PC-9 (cell line): Measurements from ENCODE around the gene SLC1A4. TPM values are rescaled to one million over a fixed set of nuclear protein-coding genes. Genes with fewer than 3 reads are reported as not detected.
"Not testable (repeated sequence)": the region's sequence is repeated elsewhere in the genome, so short reads cannot be mapped to it uniquely, and the experiment has no call there.

Source experiments
- BruUV-seq: library from RNA; stranded (reverse); fragments of 400-500 nt; replicated peaks from 2 replicates; lab custom pipeline; 2021; lab: Mats Ljungman, UMichigan
- CTCF ChIA-PET: fragments of 300-600 bp; sonication (Branson Sonifier 250); formaldehyde crosslinking; loops from one replicate; lab custom pipeline; 2022; ENCODE audit warnings: antibody characterized with exemption; lab: Charles Lee
- POLR2A ChIA-PET: fragments of 300-600 bp; sonication (Branson Sonifier 250); formaldehyde crosslinking; loops from one replicate; lab custom pipeline; 2022; ENCODE audit warnings: antibody characterized with exemption; ENCODE audit not compliant: unreplicated experiment; lab: Charles Lee
- DNase-seq, 2 experiments: peaks; one replicate each; pipeline versions ENCODE4 v3.0.0 to v3.0.0-alpha.2; 2015 to 2022; ENCODE audit warnings: mixed read lengths in 1 of 2
- H2AFZ ChIP-seq: fragments of 200-600 bp; sonication (generic); 2 replicates; pipeline ENCODE4 v1.8.1; 2017; ENCODE audit warnings: antibody characterized with exemption
- H3F3A ChIP-seq: fragments of 200-600 bp; sonication (generic); 2 replicates; pipeline ENCODE4 v1.8.1; 2017; ENCODE audit warnings: antibody characterized with exemption, mild to moderate bottlenecking, low read depth; ENCODE audit not compliant: insufficient read depth
- H3K27ac ChIP-seq: fragments of 200-600 bp; sonication (generic); 2 replicates; pipeline ENCODE4 v1.6.1; 2016; ENCODE audit warnings: mixed run types
- H3K27me3 ChIP-seq: fragments of 200-600 bp; sonication (generic); 2 replicates; pipeline ENCODE4 v1.6.1; 2016; ENCODE audit warnings: low read depth, mixed run types; ENCODE audit not compliant: insufficient read depth
- H3K36me3 ChIP-seq: fragments of 200-600 bp; sonication (generic); 2 replicates; pipeline ENCODE4 v1.6.1; 2016; ENCODE audit warnings: low read depth, mixed run types
- H3K4me1 ChIP-seq: fragments of 200-600 bp; sonication (generic); replicated peaks from 2 replicates; pipeline ENCODE4 v1.6.1; 2016; ENCODE audit warnings: mixed run types; ENCODE audit not compliant: insufficient read depth
- H3K4me2 ChIP-seq: fragments of 200-600 bp; sonication (generic); 2 replicates; pipeline ENCODE4 v1.6.1; 2017; ENCODE audit warnings: mixed run types
- H3K4me3 ChIP-seq: fragments of 200-600 bp; sonication (generic); 2 replicates; pipeline ENCODE4 v1.6.1; 2016; ENCODE audit warnings: mixed run types
- H3K79me2 ChIP-seq: fragments of 200-600 bp; sonication (generic); 2 replicates; pipeline ENCODE4 v1.6.1; 2017; ENCODE audit warnings: low read depth, mixed run types
- H3K9me2 ChIP-seq: fragments of 200-600 bp; sonication (generic); 2 replicates; pipeline ENCODE4 v1.8.1; 2017; ENCODE audit warnings: mild to moderate bottlenecking; ENCODE audit not compliant: insufficient read depth
- H3K9me3 ChIP-seq: fragments of 200-600 bp; sonication (generic); 2 replicates; pipeline ENCODE4 v1.8.1; 2016; ENCODE audit warnings: low read depth; ENCODE audit not compliant: insufficient read depth
- H4K20me1 ChIP-seq: fragments of 200-600 bp; sonication (generic); 2 replicates; pipeline ENCODE4 v1.8.1; 2017; ENCODE audit not compliant: insufficient read depth
- CTCF ChIP-seq: fragments of 200-600 bp; sonication (generic); conservative IDR thresholded peaks from 2 replicates; pipeline ENCODE4 v1.6.1; 2017; ENCODE audit warnings: mixed run types, antibody characterized with exemption, mild to moderate bottlenecking, moderate library complexity
- EZH2 ChIP-seq: fragments of 200-600 bp; sonication (generic); IDR thresholded peaks from 2 replicates; pipeline ENCODE4 v1.8.0; 2017; ENCODE audit warnings: antibody characterized with exemption, low read depth
- intact Hi-C: fragments of 100-400 bp; cut with micrococcal nuclease; formaldehyde crosslinking; loops from one replicate; pipeline ENCODE4 v1.10.0; 2022; ENCODE audit not compliant: unreplicated experiment
- total RNA-seq: library from RNA; stranded (reverse); gene quantifications from 2 replicates; pipeline ENCODE4 v1.2.3, GENCODE V29; 2021

The SLC1A4 gene
- total RNA-seq, 1 experiment from 2014 or later: 8.7 TPM

DNA sequence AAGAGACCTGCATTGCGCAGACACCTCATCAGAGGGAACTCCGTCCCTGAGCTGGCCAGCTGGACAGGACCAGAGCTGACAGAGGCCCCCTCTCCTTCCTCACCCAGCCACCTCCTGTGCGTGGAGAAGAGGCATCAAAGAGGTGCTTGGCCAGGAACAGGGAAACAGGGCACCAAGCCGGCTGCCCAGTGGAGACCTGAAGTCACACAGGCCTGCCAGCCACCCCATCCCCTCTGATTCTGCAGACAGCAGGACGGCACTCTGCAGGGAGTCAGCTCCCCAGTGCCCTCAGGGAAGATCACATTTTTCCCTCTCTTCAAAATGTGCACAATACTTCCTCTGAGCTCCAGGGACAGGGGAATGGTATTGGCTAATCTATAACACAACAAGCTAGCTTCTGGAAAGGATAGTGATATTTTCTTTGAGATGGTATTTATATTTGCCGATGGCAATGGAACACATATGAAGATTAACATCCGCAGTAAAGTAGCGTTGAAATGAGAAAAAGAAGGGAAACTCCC lies 30.5 kb downstream of the SLC1A4 start:
- Histone ChIP-seq H3F3A (no peaks in the 10 kb centered on the region), H3K4me3 (no peak overlapping the region), H3K9me3 (no peaks in the 10 kb centered on the region), H3K27ac (no peak overlapping the region), H3K4me1 (peaks cover 9% of the 10 kb centered on the region), H2AFZ (no peak overlapping the region), H3K4me2 (no peak overlapping the region), H3K9me2 (no peaks in the 10 kb centered on the region), H3K36me3 (no peaks in the 10 kb centered on the region), H3K79me2 (no peaks in the 10 kb centered on the region), H3K27me3 (no peaks in the 10 kb centered on the region), H4K20me1 (no peaks in the 10 kb centered on the region; the same call in 1 of the 2 replicates)
- ChIA-PET POLR2A (no interaction called here), CTCF (interaction anchor here (0.7 kb wide), 1 partner anchor 107 kb away, joined by 3 read pairs; no protein-coding TSS in a partner anchor)
- no TSS peak for BruUV-seq
- no peak for DNase-seq
- TF ChIP-seq EZH2 (no peak), CTCF (no peak)
- intact Hi-C loops: no loop called here

GRCh38 chr2:65020251-65020650 lies 31.1 kb downstream of the SLC1A4 start:
- H3K4me1 ChIP-seq: peaks cover 11% of the 10 kb centered on the region
- H3K9me3 ChIP-seq, H4K20me1 ChIP-seq, H3K9me2 ChIP-seq, H3K4me3 ChIP-seq, H3K79me2 ChIP-seq, H3K4me2 ChIP-seq, intact Hi-C loops, H3K27me3 ChIP-seq, BruUV-seq, H3F3A ChIP-seq, POLR2A ChIA-PET, DNase-seq, H2AFZ ChIP-seq, H3K27ac ChIP-seq, H3K36me3 ChIP-seq: not testable (repeated sequence)
- CTCF ChIA-PET: interaction anchor here (0.7 kb wide), 1 partner anchor 106 kb away, joined by 3 read pairs; no protein-coding TSS in a partner anchor

DNA sequence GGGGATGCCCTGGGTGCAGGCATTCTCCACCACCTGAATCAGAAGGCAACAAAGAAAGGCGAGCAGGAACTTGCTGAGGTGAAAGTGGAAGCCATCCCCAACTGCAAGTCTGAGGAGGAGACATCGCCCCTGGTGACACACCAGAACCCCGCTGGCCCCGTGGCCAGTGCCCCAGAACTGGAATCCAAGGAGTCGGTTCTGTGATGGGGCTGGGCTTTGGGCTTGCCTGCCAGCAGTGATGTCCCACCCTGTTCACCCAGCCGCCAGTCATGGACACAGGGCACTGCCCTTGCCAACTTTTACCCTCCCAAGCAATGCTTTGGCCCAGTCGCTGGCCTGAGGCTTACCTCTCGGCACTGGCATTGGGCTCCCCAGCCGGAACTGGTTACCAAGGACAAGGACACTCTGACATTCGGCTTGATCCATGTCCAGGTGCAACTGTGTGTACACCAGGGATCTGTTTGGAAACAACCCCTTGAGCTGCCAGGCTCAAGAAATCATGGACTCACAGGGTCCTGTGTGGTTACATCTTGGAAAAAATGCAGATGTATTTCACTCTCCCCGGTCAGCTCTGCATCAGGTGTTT lies 31.8 kb downstream of the SLC1A4 start:
- intact Hi-C loops: no loop called here
- H3F3A ChIP-seq: no peaks in the 10 kb centered on the region
- no peaks in the 10 kb centered on the region for H3K36me3 ChIP-seq
- H3K9me3 ChIP-seq: no peaks in the 10 kb centered on the region
- H3K4me3 ChIP-seq: no peak overlapping the region
- TF ChIP-seq CTCF: no peak
- TF ChIP-seq EZH2: no peak
- DNase-seq: no peak
- no TSS peak for BruUV-seq
- ChIA-PET CTCF (no interaction called here), POLR2A (no interaction called here)
- H4K20me1 ChIP-seq: no peaks in the 10 kb centered on the region
- no peak overlapping the region for H3K4me2 ChIP-seq
- no peak overlapping the region for H2AFZ ChIP-seq
- H3K27ac ChIP-seq: no peak overlapping the region
- no peaks in the 10 kb centered on the region for H3K79me2 ChIP-seq
- H3K27me3 ChIP-seq: no peaks in the 10 kb centered on the region
- no peaks in the 10 kb centered on the region for H3K9me2 ChIP-seq
- H3K4me1 ChIP-seq: peaks cover 11% of the 10 kb centered on the region

GRCh38 chr2:65021709-65022108 lies 32.5 kb downstream of the SLC1A4 start:
- no peaks in the 10 kb centered on the region for H3F3A ChIP-seq
- H2AFZ ChIP-seq: no peak overlapping the region
- DNase-seq: no peak
- ChIA-PET POLR2A (no interaction called here), CTCF (no interaction called here)
- H3K4me2 ChIP-seq: no peak overlapping the region
- H4K20me1 ChIP-seq: no peaks in the 10 kb centered on the region
- H3K4me3 ChIP-seq: no peak overlapping the region
- no peaks in the 10 kb centered on the region for H3K79me2 ChIP-seq
- BruUV-seq: no TSS peak
- TF ChIP-seq CTCF (no peak), EZH2 (no peak)
- no peaks in the 10 kb centered on the region for H3K27me3 ChIP-seq
- no peaks in the 10 kb centered on the region for H3K9me3 ChIP-seq
- no peak overlapping the region for H3K27ac ChIP-seq
- H3K9me2 ChIP-seq: no peaks in the 10 kb centered on the region
- intact Hi-C loops: no loop called here
- peaks cover 11% of the 10 kb centered on the region for H3K4me1 ChIP-seq
- no peaks in the 10 kb centered on the region for H3K36me3 ChIP-seq
